HG02759 (cell line): ENCODE data around the gene PARP8.

Experiments used
- ATAC-seq: cut with Tn5 transposase; IDR thresholded peaks from one replicate; pipeline ENCODE4 v1.9.1; 2021; ENCODE audit warnings: mild to moderate bottlenecking, moderate library complexity; ENCODE audit not compliant: unreplicated experiment

Gene PARP8

DNA sequence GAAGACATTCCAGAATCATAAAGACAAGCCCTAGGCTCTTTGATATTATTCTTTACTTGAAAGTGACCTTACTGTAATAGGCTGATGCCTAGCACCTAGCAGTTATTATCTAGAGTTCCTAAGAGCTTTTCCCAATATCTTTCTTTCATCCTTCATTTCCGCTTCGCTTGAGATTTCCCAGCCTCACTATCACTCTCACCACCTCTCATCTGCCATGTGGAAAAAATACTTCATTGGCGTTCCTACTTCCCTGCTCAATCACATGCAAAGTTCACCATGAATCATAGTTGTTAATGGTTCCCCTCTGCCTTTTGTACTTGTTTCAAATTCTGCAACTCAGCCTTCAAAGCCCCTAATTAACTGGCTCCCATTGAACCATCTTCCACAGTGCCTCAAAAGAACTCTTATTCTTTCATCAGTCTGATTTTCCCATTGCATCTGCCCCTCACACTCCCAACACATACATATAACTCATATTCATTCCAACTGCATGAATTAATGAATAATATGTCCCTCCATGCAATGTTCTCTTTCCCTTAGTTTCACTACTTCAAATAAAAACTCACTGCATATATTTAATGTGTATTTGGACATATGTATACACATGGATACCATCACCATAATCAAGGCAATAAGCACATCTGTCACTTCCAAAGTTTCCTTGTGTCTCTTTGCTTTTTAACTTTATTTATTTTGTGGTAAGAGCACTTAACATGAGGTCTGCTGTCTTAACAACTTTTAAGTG is 221.6 kb downstream of the PARP8 start:
- ATAC-seq, result no peak

GRCh38 chr5:50888751-50889150 is 222.3 kb downstream of the PARP8 start:
- ATAC-seq, result no peak

DNA sequence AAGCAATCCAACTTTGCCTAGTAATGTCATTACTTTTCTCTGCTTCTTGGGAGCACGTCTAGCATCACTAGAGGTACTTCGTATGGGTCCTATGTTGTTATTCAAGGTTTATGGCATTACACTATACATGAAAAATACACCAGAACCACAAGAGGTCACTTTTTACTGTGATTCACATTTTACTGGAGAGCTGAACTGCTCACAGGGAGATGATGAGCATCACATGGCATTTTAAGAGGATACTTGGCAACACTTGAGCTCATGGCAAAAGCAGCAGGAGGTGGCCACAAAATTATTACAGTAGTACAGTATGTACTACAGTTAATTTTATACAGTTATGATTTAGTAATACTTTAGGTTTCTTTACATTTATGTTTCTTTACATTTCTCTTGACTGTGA is 223.4 kb downstream of the PARP8 start:
- no peak for ATAC-seq
